Trophoblast cell (in vitro differentiated cells and primary cell): ENCODE data around the gene GLRX2.

Source experiments
- DNase-seq, 2 donors: peaks; one replicate each; pipeline ENCODE4 v3.0.0-alpha.2; 2016
- H2AFZ ChIP-seq: 2 replicates; pipeline ENCODE4 v1.6.1; 2013; ENCODE audit warnings: low read length, moderate library complexity, mild to moderate bottlenecking; ENCODE audit not compliant: insufficient read depth, poor library complexity
- H2AK5ac ChIP-seq: 2 replicates; pipeline ENCODE4 v1.6.1; 2013; ENCODE audit warnings: mild to moderate bottlenecking, low read length
- H2BK120ac ChIP-seq: 2 replicates; pipeline ENCODE4 v1.6.1; 2013; ENCODE audit warnings: low read length, mild to moderate bottlenecking, moderate library complexity; ENCODE audit not compliant: insufficient read depth, poor library complexity
- H2BK12ac ChIP-seq: 2 replicates; pipeline ENCODE4 v1.6.1; 2013; ENCODE audit warnings: mild to moderate bottlenecking, low read length, moderate library complexity
- H2BK5ac ChIP-seq: 2 replicates; pipeline ENCODE4 v1.6.1; 2013; ENCODE audit warnings: low read length, low read depth, moderate library complexity, mild to moderate bottlenecking; ENCODE audit not compliant: poor library complexity
- H3K14ac ChIP-seq: 2 replicates; pipeline ENCODE4 v1.6.1; 2013; ENCODE audit warnings: mild to moderate bottlenecking, low read length
- H3K18ac ChIP-seq: 2 replicates; pipeline ENCODE4 v1.6.1; 2013; ENCODE audit warnings: mild to moderate bottlenecking, low read length
- H3K23ac ChIP-seq: 2 replicates; pipeline ENCODE4 v1.6.1; 2013; ENCODE audit warnings: low read length
- H3K27ac ChIP-seq: 2 replicates; pipeline ENCODE4 v1.5.1; 2013; ENCODE audit warnings: low read depth, mild to moderate bottlenecking, inconsistent platforms, low read length, moderate library complexity
- H3K27me3 ChIP-seq: 2 replicates; pipeline ENCODE4 v1.6.1; 2013; ENCODE audit warnings: inconsistent platforms, mild to moderate bottlenecking, low read length, moderate library complexity; ENCODE audit not compliant: insufficient read depth
- H3K36me3 ChIP-seq, 2 experiments: 1 replicate in 1 of 2; 2 replicates in 1 of 2; pipeline ENCODE4 v1.6.1; 2013; ENCODE audit warnings: low read length in 2 of 2, mild to moderate bottlenecking in 2 of 2, moderate library complexity in 1 of 2; ENCODE audit not compliant: insufficient read depth in 2 of 2, control insufficient read depth in 1 of 2
- H3K4ac ChIP-seq: 2 replicates; pipeline ENCODE4 v1.6.1; 2013; ENCODE audit warnings: low read depth, mild to moderate bottlenecking, low read length, moderate library complexity
- H3K4me1 ChIP-seq, 2 experiments: 1 replicate in 1 of 2; 2 replicates in 1 of 2; pipeline ENCODE4 v1.6.1; 2013; ENCODE audit warnings: low read length in 2 of 2, mild to moderate bottlenecking in 2 of 2, moderate library complexity in 1 of 2; ENCODE audit not compliant: insufficient read depth in 2 of 2, control insufficient read depth in 1 of 2
- H3K4me2 ChIP-seq: 2 replicates; pipeline ENCODE4 v1.6.1; 2013; ENCODE audit warnings: inconsistent platforms, mild to moderate bottlenecking, low read length, moderate library complexity
- H3K4me3 ChIP-seq: 2 replicates; pipeline ENCODE4 v1.5.1; 2013; ENCODE audit warnings: mild to moderate bottlenecking, low read depth, low read length, inconsistent platforms
- H3K79me1 ChIP-seq: one replicate; pipeline ENCODE4 v1.6.1; 2013; ENCODE audit warnings: low read length
- H3K79me2 ChIP-seq: 2 replicates; pipeline ENCODE4 v1.6.1; 2013; ENCODE audit warnings: low read length, mild to moderate bottlenecking; ENCODE audit not compliant: control insufficient read depth, insufficient read depth, poor library complexity
- H3K9ac ChIP-seq: 2 replicates; pipeline ENCODE4 v1.6.1; 2013; ENCODE audit warnings: mild to moderate bottlenecking, low read length
- H3K9me3 ChIP-seq: 2 replicates; pipeline ENCODE4 v1.6.1; 2013; ENCODE audit warnings: low read depth, mild to moderate bottlenecking, control low read depth, inconsistent platforms, low read length; ENCODE audit not compliant: insufficient read depth
- H4K12ac ChIP-seq: 2 replicates; pipeline ENCODE4 v1.6.1; 2013; ENCODE audit warnings: low read depth, mild to moderate bottlenecking, low read length, moderate library complexity
- H4K8ac ChIP-seq: 2 replicates; pipeline ENCODE4 v1.6.1; 2013; ENCODE audit warnings: low read depth, mild to moderate bottlenecking, low read length, moderate library complexity
- H4K91ac ChIP-seq: one replicate; pipeline ENCODE4 v1.6.1; 2013; ENCODE audit warnings: low read depth, mild to moderate bottlenecking, low read length, moderate library complexity
- WGBS: extraction: QIAGEN DNeasy Blood & Tissue Kit; methylation state at CpG from one replicate; pipeline ENCODE4 v1.1.7; 2013; ENCODE audit warnings: missing lambda C conversion rate; ENCODE audit not compliant: insufficient read length, insufficient coverage; ENCODE audit errors: extremely low coverage; 5-methylcytosine and 5-hydroxymethylcytosine counted together

Gene GLRX2

GRCh38 chr1:193105821-193106177, 585 bp upstream of the GLRX2 start:
- Histone ChIP-seq H2BK120ac (no peak overlapping the region), H4K91ac (no peak overlapping the region), H3K4ac (no peak overlapping the region), H3K27me3 (no peaks in the 10 kb centered on the region), H2BK5ac (no peak overlapping the region), H3K36me3 (no peaks in the 10 kb centered on the region), H4K12ac (no peak overlapping the region), H3K4me2 (peak overlapping the region; percentile 97), H3K18ac (no peak overlapping the region), H3K23ac (no peak overlapping the region), H2AK5ac (no peak overlapping the region), H3K4me1 (no peaks in the 10 kb centered on the region), H2AFZ (no peak overlapping the region), H3K4me3 (no peak overlapping the region), H3K9me3 (no peaks in the 10 kb centered on the region), H3K27ac (no peak overlapping the region), H3K79me2 (peaks cover 5% of the 10 kb centered on the region), H2BK12ac (no peak overlapping the region), H3K79me1 (peaks cover 6% of the 10 kb centered on the region), H4K8ac (no peak overlapping the region), H3K9ac (no peak overlapping the region), H3K14ac (no peak overlapping the region)
- DNase-seq: no peak
- no CpG with 5 or more reads among the region's 4 CpGs for WGBS

- Histone ChIP-seq H3K9ac (peak overlapping the region; percentile 21), H3K27me3 (no peaks in the 10 kb centered on the region), H4K91ac (no peak overlapping the region), H3K79me1 (peaks cover 6% of the 10 kb centered on the region), H3K4me1 (no peaks in the 10 kb centered on the region), H4K12ac (no peak overlapping the region), H3K27ac (peak overlapping the region; percentile 76), H3K4ac (no peak overlapping the region), H3K4me3 (peak overlapping the region; percentile 75), H4K8ac (peak overlapping the region; percentile 10), H3K9me3 (no peaks in the 10 kb centered on the region), H3K36me3 (peaks cover 0 to 2% of the 10 kb centered on the region in 2 experiments), H3K4me2 (peak overlapping the region; percentile 97), H2BK12ac (no peak overlapping the region), H2AK5ac (no peak overlapping the region), H3K23ac (no peak overlapping the region), H3K14ac (no peak overlapping the region), H3K79me2 (peaks cover 5% of the 10 kb centered on the region), H3K18ac (no peak overlapping the region), H2BK5ac (no peak overlapping the region), H2BK120ac (no peak overlapping the region), H2AFZ (peak overlapping the region; percentile 23)
- WGBS: no CpG with 5 or more reads among the region's 24 CpGs
- peak; percentile 64 to 74 for DNase-seq
Measured at GRCh38 chr1:193104502-193104906, 710 bp downstream of the GLRX2 start.

- Histone ChIP-seq H3K14ac (no peak overlapping the region), H3K4me2 (peak overlapping the region; percentile 97), H2BK12ac (no peak overlapping the region), H3K18ac (no peak overlapping the region), H3K27me3 (no peaks in the 10 kb centered on the region), H3K79me2 (peaks cover 5% of the 10 kb centered on the region), H4K12ac (no peak overlapping the region), H3K4me3 (peak overlapping the region; percentile 75), H3K79me1 (peaks cover 6% of the 10 kb centered on the region), H3K4me1 (no peaks in the 10 kb centered on the region), H3K36me3 (peaks cover 3 to 6% of the 10 kb centered on the region in 2 experiments), H2AK5ac (no peak overlapping the region), H3K9me3 (no peaks in the 10 kb centered on the region), H3K4ac (no peak overlapping the region), H3K27ac (peak overlapping the region; percentile 76), H3K23ac (no peak overlapping the region), H3K9ac (peak overlapping the region; percentile 21), H2AFZ (peak overlapping the region; percentile 23), H2BK5ac (no peak overlapping the region), H4K8ac (peak overlapping the region; percentile 10), H4K91ac (no peak overlapping the region), H2BK120ac (no peak overlapping the region)
- WGBS: no CpG with 5 or more reads among the region's 9 CpGs
- no peak for DNase-seq
Measured at GRCh38 chr1:193103759-193104501, 1.3 kb downstream of the GLRX2 start.

GRCh38 chr1:193102662-193103061, 2.6 kb downstream of the GLRX2 start:
- no peak overlapping the region for H3K9ac ChIP-seq
- H3K4me2 ChIP-seq: no peak overlapping the region
- H3K36me3 ChIP-seq: peaks cover 5 to 11% of the 10 kb centered on the region in 2 experiments
- H3K4me3 ChIP-seq: no peak overlapping the region
- H2BK120ac ChIP-seq: no peak overlapping the region
- H3K18ac ChIP-seq: no peak overlapping the region
- no peak overlapping the region for H3K4ac ChIP-seq
- H3K23ac ChIP-seq: no peak overlapping the region
- H3K79me2 ChIP-seq: peaks cover 5% of the 10 kb centered on the region
- no peak overlapping the region for H4K91ac ChIP-seq
- H4K8ac ChIP-seq: no peak overlapping the region
- no peak overlapping the region for H2AFZ ChIP-seq
- no peaks in the 10 kb centered on the region for H3K27me3 ChIP-seq
- H3K4me1 ChIP-seq: no peaks in the 10 kb centered on the region
- no peak for DNase-seq
- H3K27ac ChIP-seq: no peak overlapping the region
- no peak overlapping the region for H3K14ac ChIP-seq
- H2AK5ac ChIP-seq: no peak overlapping the region
- no peak overlapping the region for H2BK12ac ChIP-seq
- H2BK5ac ChIP-seq: no peak overlapping the region
- no peak overlapping the region for H4K12ac ChIP-seq
- WGBS: no CpG with 5 or more reads among the region's 5 CpGs
- peaks cover 6% of the 10 kb centered on the region for H3K79me1 ChIP-seq
- no peaks in the 10 kb centered on the region for H3K9me3 ChIP-seq
